Right cardiac atrium (tissue), 5 donors: Measurements from ENCODE around the gene UNC5A. TPM values are rescaled to one million over a fixed set of nuclear protein-coding genes. Genes with fewer than 3 reads are reported as not detected.

Experiments used
- polyA plus RNA-seq: library from polyadenylated mRNA; stranded (reverse); fragments of 200-250 nt; gene quantifications from one replicate; pipeline ENCODE4 v1.2.3, GENCODE V29; 2013
- total RNA-seq, 4 donors: library from RNA; stranded (reverse); fragmentation: NEBNext Ultra II Directional; extraction: Animal tissue kit (Norgen Biotek cat#: 25700); gene quantifications; one replicate each; pipeline ENCODE4 v1.2.1, GENCODE V29; 2021
- donor health status: healthy with polysubstance abuse.
- donor health status: DM: no; HTN: yes; CAD: no.
- donor health status: DM: no; HTN: no; CAD: no.
- donor health status: DM: no; HTN: yes; CAD: no; lungs with severe emphysema.
- donor health status: DM: yes; HTN: yes; CAD: no.

Gene UNC5A
- total and polyA plus RNA-seq, 5 donors: 0.17 to 0.85 (median 0.62) TPM

Other genes with a start within 250 kb of the UNC5A start
- gene GPRIN1, start 200.4 kb upstream of the UNC5A start, total RNA-seq: under 1 TPM; 0.34 to 0.62 (median 0.46) TPM
- gene GPRIN1, start 200.4 kb upstream of the UNC5A start, polyA plus RNA-seq: 0.23 TPM
- 1 to 10 TPM in 1 of 4 donors, under 1 TPM in 2, not detected in 1; 0.74 to 3.2 (median 0.88) TPM for gene SNCB, start 180.0 kb upstream of the UNC5A start, total RNA-seq
- 2.3 TPM for gene SNCB, start 180.0 kb upstream of the UNC5A start, polyA plus RNA-seq
- not detected for gene EIF4E1B, start 179.9 kb upstream of the UNC5A start, total RNA-seq
- not detected for gene EIF4E1B, start 179.9 kb upstream of the UNC5A start, polyA plus RNA-seq
- 10 to 100 TPM; 16.1 to 23.7 (median 18.8) TPM for gene TSPAN17, start 163.1 kb upstream of the UNC5A start, total RNA-seq
- gene TSPAN17, start 163.1 kb upstream of the UNC5A start, polyA plus RNA-seq: 15.8 TPM
- gene HK3, start 88.8 kb downstream of the UNC5A start, total RNA-seq: 10 to 100 TPM; 10.9 to 15.4 (median 11.7) TPM
- gene HK3, start 88.8 kb downstream of the UNC5A start, polyA plus RNA-seq: 8.3 TPM
- 10 to 100 TPM; 27.5 to 37.6 (median 29.9) TPM for gene UIMC1, start 196.2 kb downstream of the UNC5A start, total RNA-seq
- 15.3 TPM for gene UIMC1, start 196.2 kb downstream of the UNC5A start, polyA plus RNA-seq
- 10 to 100 TPM; 10.8 to 13.8 (median 11.9) TPM for gene ZNF346, start 212.1 kb downstream of the UNC5A start, total RNA-seq
- gene ZNF346, start 212.1 kb downstream of the UNC5A start, polyA plus RNA-seq: 5.5 TPM